GM19467 (cell line): ENCODE results near the gene THBS1.

Experiments used
- ATAC-seq: cut with Tn5 transposase; IDR thresholded peaks from one replicate; pipeline ENCODE4 v1.9.1; 2021; ENCODE audit warnings: mild to moderate bottlenecking, moderate library complexity; ENCODE audit not compliant: unreplicated experiment

The THBS1 gene

GRCh38 chr15:39587731-39588530 is 7.1 kb downstream of the THBS1 start:
- no peak for ATAC-seq

- no peak for ATAC-seq
Observed at GRCh38 chr15:39588531-39589192, 7.8 kb downstream of the THBS1 start.

GRCh38 chr15:39589193-39589814 is 8.4 kb downstream of the THBS1 start:
- ATAC-seq = no peak

GRCh38 chr15:39589815-39590644 is 9.2 kb downstream of the THBS1 start:
- ATAC-seq = no peak

GRCh38 chr15:39591141-39591895 is 10.4 kb downstream of the THBS1 start:
- ATAC-seq = no peak

GRCh38 chr15:39591896-39592315 is 11.0 kb downstream of the THBS1 start:
- ATAC-seq = no peak

- no peak for ATAC-seq
Observed at GRCh38 chr15:39592500-39592899, 11.6 kb downstream of the THBS1 start.

GRCh38 chr15:39593071-39593655 is 12.3 kb downstream of the THBS1 start:
- ATAC-seq = no peak

- ATAC-seq = no peak
Observed at GRCh38 chr15:39593656-39594445, 13.0 kb downstream of the THBS1 start.

- no peak for ATAC-seq
Observed at GRCh38 chr15:39594446-39595337, 13.8 kb downstream of the THBS1 start.

- ATAC-seq = no peak
Observed at GRCh38 chr15:39595338-39596221, 14.7 kb downstream of the THBS1 start.

- no peak for ATAC-seq
Observed at GRCh38 chr15:39596358-39597051, 15.6 kb downstream of the THBS1 start.

- no peak for ATAC-seq
Observed at GRCh38 chr15:39597336-39597735, 16.5 kb downstream of the THBS1 start.

GRCh38 chr15:39597751-39598185 is 16.9 kb downstream of the THBS1 start:
- no peak for ATAC-seq

GRCh38 chr15:39598186-39598850 is 17.4 kb downstream of the THBS1 start:
- no peak for ATAC-seq
